DMS153 treated with DMSO at 0.1 percent for 48 hours (cell line): ENCODE data around the gene FAM47E.
"Not testable (repeated sequence)": the region's sequence is repeated elsewhere in the genome, so short reads cannot be mapped to it uniquely, and the experiment has no call there.

Experiments used
- DNase-seq: peaks from one replicate; lab custom pipeline; 2025; ENCODE audit not compliant: unreplicated experiment; lab: John Stamatoyannopoulos, UW

FAM47E gene

DNA sequence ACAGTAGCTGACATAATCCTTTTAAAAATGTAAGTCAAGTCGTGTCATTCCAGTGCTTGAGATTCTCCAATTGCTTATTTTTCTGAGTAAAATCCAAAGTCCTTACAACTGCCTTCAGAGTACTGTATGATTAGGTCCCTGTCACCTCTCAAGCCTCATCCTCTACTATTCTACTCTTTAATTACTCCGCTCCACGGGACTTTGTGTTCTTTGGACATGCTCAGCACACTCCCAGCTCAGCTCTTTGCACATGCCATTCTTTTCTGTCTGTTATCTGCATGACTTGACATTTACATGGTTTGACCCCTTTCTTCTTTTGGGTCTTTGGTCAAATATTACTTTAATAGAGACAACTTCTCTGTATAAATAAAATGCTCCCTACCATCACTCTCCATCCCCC is 15.1 kb downstream of the FAM47E start:
- no peak for DNase-seq

DNA sequence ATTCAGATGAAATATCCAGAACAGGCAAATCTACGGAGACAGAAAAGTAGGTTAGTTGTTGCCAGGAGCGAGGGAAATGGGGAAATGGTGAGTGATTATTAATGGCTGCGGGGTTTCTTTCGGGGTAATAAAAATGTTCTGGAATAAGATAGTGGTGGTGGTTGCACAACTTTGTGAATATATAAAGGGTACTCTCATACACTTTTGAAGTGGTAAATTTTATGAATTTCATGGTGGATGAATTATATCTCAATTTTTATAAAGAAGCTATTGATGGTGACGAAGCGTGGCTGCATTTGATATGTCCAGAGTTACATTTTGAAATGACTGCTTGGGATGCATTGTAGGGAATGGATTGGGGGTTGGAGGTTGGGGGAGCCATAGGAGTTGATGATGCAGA is 16.3 kb downstream of the FAM47E start:
- DNase-seq, result no peak

DNA sequence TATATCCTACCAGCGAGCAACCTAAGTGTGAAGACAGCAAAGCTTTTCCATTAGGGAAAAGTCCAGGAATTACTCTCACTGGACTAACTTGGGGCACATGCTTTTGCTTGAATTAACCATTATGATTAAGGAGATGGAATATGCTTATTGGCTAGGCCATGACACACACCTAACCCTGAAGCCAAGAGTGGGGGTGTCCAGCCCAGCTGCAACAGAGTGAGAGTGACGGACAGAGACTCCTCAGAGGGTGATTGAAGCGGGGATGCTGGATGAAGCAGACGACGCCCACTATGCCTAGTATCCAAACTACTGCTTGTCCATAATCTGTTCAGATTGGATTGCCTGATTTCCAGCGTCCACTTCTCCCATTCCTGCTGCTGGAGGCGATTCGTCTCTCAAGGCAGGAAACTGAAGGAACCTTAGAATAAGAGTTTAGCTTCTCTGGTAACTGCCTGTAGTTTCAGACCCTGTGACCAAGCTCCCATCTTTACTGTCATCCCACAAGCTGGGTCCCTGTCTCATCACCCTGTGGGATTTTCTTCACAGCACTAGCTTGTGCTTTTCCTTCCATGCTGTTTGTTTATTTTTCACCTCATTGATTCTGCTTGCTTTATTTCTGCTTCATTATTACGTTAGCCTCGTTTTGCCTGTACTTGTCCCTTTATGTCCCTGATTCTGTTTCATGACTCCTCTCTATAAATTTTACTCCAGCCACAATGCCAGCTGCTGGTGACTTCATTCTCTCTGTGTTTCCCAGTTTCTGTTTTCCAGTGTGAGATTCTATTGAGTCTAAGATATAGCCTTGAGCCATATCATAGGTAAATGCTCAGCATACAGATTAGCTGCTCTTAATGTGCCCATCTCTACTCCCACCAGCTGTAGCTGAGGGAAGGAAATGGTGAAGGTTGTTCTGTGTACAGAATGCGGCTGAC is 19.0 kb downstream of the FAM47E start:
- peak; percentile 37 for DNase-seq

DNA sequence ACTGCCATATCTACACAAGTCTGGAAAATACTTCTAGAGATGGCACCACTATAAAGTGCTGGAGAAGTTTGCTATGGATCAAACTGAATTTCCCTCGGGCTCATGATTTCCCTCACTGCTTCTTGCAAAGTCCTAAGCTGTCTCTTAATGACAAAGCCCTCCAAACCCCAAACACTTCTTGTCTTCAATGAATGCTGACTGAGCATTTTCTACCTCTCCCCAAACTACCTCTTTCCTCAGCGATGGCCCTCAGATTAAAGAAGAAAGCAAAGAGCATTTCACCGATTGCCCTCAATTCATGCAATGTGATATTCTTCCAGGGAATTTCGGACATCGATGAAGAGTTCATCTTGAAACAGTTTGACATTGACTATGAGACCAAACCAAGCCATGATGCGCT is 19.7 kb downstream of the FAM47E start:
- no peak for DNase-seq

DNA sequence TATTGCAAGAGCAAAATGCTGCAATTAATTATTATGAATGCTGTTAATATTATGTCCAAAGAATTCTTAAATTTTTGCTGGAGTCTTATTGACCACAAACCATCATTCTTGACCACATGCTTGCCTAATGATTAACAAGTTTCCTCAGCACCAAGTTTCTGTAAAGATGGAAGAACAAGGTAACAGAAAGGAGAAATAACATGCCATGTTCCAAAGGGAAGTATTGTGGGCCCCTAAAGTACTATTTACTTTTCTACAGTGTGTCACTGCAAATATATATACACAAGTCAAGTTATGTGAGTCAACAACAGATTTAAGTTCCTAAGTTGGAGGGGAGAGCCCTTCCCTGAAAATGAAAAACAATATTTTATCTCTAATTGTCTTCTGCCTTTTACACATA is 20.6 kb downstream of the FAM47E start:
- DNase-seq, result no peak

DNA sequence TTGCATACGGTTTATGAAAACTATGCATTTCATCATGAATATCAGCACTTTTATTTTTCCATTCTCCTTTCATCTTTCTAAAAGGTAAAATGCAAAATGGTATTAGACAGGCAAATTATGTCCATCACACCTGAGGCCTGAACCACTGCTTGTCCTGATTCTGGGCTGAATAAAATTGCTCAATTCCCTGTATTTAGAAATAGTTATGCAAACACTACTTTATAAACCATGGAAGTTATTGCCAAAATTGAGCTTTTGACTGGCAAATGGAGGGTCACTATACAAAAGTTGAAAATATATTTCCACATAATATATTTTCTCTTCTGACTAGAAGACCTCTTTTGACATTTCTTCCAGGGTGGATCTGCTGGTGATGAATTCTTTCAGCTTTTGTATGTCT is 21.1 kb downstream of the FAM47E start:
- no peak for DNase-seq

DNA sequence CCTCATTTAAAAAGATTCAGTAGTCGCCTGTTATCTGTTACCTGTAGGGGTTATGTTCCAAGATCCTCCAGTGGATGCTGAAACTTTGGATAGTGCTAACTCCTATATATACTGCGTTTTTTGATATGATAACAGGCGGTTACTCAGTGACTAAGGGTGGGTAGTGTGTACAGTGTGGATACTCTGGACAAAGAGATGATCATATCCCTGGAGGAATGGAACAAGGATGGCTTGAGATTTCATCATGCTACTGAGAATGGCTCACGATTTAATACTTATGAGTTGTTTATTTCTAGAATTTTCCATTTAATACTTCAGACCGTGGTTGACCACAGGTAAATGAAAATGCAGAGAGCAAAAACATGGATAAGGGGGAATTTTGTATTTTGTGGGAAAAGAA is 21.5 kb downstream of the FAM47E start:
- DNase-seq, result no peak

DNA sequence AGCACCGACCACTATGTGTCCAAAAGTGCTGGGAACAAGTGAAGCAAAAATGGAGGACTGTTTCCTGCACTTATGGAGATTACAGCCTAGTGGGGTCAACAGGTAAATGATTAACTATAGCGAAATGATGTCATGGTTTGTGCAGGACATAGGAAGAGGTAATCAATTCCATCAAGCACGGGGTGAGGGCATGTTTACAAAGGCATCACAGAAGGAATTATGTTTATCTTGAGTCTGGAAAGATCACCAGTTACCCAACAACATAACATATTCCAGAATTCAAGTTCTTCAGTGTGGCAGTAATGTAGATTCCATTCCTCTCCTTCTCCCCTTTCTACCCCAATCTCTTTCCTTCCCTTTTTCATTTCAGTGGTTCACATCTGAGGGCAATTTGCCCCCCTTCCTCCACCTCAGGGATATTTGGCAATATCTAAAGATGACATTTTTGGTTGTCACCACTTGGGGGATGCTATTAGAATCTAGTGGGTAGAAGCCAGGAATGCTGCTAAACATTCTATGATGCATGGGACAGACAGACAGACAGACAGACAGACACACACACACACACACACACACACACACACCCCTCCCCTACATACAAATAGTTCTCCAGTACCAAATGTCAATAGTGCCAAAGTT is 24.1 kb downstream of the FAM47E start:
- no peak for DNase-seq

DNA sequence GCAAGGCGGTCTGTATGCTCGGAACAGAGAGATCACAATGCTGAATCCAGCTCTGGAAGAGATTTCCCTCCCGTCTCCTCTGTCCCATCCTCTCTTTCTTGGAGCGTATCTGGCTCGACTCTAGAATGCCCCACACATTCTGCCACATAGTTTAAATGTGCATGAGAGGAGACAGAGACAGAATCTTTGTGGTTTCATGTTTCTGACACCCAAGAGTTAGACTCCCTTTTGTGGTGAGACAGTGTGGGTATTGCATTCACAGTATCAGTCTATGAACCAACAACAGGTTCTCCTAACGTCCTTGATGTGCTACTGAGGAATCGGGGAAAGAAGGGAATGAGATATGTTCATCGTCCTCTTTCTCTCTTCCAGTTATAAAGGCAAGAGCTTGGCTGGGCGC is 25.3 kb downstream of the FAM47E start:
- no peak for DNase-seq

DNA sequence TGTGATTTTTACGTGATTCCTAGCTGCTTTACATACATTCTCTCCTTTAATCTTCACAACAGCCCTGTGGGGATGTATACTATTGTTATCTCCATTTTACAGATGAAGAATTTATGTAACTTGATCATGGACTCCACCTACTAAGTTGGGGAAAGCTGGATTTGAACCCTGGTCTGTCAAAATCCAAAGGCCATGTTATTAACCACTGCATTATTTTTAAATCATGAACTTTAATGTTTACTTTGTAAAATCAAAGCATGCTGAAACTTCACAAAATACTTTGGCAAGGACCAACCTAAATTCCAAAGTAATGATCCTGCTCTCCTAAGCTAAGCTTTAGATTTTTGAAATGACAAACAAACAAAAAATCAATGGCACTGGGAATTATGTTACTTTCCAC is 26.1 kb downstream of the FAM47E start:
- no peak for DNase-seq

DNA sequence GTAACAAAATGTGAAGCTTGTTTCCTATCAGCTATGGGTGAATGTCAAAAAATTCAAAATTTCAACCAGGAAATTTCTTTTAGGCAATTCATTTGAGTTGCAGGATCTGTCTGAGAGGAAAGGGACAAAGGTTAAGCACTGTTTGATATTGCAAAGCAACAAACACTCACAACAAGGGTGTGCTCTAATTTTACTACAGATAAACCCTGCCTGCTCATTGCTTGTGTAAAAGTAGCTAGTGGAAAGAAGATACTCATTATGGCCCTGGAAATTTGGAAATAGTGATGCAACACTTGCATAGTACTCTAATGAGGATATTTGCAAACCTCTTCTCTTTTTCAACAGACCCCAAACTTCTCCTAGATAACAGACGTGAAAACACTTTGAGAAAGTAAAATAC is 27.1 kb downstream of the FAM47E start:
- no peak for DNase-seq

DNA sequence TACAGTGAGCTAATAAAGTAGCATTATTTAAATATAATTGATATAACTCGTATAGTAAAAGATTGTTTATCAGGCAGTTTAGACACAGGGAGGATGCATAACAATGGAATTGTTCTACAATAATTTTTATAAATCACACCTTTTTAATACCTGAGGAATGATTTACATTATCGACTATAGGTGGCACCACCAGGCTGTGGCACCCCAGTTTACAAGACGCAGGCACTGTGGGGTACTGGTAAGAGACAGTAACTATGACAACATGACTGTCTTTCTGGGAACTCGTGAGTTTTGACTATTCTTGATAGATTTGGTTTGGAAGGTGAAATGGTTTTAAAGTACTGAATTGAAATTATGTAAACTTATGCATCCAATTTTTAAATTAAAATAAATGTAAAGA is 27.9 kb downstream of the FAM47E start:
- no peak for DNase-seq

DNA sequence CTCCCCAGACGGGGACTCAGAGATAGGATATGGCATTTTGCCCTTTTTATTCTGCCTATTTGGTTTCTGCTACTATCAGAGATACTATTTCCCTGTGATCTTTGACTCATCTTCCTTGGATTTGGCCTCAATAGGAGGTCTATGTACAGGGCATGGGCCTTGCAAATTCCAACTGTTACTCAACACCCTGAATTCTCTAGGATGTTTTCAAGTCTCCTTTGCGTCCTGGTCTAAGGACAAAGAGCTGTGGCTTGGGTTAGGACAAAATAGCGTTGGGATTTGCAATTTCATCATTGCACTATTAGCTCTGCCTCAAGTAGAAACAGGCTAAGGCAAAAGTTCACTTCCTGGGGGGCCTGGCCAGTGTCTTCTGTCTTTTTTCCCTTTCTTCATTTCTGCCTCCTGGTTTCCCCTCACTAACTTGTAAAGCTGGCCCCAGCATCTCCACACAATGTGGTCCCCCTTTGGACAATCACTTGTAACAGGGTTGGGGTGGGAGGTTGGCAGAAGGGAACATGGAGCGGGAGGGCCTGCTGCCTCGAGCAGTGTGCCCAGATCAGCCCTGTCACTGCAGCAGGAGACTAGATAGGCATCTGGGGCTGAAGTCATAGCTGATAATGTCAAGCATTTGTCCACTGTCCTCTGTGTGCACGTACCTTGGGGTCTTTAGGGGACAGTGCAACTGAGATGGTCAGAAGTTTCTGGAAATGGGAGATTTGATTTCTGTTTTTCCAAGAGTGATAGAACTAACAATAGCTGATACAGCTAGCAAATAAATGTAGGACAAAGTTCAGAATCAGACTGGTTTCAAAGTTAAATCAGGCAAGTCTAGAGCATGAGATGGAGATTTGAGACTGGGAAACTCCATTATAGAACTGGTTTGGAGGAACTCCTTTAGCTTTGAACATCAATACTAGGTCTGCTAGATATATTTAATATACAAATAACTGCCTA is 29.2 kb downstream of the FAM47E start:
- no peak for DNase-seq

DNA sequence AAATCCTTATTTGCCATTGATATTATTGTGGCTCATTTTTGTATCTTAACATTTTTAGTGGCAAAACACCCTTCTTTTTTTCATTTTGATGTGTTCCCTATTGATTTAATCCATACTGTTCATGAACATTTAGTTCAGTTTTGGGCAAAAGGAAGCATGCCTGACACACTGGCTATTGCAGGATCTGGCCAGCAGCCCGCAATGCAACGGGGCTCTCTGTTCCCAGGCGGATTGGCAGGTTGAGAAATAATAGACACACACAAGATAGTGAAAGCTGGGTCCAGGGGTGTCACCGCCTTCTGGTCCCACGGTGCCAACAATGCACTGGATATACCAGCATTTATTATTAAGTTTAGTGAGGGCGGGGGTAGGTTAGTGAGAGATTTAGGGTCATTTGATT is 30.1 kb downstream of the FAM47E start:
- DNase-seq, result not testable (repeated sequence)

DNA sequence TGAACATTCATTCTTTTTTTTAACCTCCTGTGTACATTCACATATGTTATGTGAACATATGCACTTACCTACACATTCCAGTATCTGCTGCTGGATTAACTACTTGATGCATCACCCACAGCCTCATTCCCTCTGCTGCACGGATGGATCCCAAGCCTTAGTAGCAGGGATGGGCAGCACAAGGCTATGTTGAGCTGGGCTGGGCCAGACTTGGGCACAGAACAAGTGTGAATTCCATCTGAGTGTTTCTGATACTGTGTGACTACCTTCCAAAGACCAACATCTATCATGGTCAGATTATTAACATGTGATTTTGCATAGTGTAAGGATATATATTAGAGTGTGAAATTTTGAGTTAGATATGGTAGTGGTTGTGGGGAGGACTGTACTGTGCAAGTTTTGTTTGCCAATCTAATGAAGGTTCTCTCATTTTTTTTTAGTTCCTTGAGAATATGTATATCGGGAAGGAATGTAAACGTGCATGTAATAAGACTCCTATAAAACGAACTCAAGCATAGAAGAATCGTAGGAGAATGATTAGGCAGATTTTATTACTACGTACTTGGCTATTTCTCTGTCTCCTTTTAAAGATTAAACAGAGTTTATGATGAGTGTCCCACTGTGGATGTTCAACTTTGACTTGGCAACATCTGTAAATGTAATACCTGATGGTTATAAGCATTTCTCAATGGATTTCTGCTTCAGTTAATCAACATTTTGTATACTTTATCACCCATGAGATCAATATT is 31.6 kb downstream of the FAM47E start:
- DNase-seq, result no peak

DNA sequence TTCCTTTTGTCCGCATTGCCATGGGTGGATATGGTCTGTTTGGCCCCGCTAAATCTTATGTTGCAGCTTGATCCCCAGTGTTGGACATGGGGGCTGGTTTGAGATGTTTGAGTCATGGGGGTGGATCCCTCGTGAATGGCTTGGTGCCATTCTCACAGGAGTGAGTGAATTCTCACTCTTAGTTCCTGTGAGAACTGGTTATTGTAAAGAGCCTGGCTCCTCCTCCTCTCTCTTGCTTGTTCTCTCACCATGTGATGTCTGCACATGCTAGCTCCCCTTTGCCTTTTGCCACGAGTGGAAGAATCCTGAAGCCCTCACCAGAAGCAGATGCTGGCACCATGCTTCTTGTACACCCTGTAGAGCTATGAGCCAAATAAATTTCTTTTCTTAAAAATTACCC is 32.4 kb downstream of the FAM47E start:
- no peak for DNase-seq

DNA sequence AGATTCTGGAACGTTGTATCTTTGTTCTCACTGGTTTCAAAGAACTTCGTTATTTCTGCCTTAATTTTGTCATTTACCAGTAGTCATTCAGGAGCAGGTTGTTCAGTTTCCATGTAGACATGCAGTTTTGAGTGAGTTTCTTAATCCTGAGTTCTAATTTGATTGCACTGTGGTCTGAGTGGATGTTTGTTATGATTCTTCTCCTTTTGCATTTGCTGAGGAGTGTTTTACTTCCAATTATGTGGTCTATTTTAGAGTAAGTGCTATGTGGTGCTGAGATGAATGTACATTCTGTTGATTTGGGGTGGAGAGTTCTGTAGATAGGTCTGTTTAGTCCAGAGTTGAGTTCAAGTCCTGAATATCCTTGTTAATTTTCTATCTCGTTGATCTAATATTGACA is 36.3 kb downstream of the FAM47E start:
- not testable (repeated sequence) for DNase-seq

DNA sequence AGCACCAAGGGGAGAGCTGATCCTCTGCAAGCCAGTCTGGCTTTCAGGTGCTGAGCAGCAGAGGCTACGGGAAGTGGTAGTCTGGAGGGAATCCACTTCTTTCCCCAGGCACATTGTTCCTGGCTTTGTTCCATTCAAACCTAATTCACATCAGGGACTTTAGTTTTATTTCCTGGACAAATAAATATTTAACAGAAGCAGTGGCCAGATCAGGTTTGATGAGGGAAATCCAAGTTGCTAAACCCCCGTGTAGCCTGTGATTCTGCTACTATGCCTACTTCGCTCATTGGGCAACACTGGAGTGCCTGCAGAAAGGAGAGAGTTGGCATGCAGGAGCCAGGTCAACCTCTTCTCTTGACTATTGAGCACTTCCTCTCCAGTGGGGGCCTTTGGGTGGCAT is 41.2 kb downstream of the FAM47E start:
- DNase-seq, result no peak

DNA sequence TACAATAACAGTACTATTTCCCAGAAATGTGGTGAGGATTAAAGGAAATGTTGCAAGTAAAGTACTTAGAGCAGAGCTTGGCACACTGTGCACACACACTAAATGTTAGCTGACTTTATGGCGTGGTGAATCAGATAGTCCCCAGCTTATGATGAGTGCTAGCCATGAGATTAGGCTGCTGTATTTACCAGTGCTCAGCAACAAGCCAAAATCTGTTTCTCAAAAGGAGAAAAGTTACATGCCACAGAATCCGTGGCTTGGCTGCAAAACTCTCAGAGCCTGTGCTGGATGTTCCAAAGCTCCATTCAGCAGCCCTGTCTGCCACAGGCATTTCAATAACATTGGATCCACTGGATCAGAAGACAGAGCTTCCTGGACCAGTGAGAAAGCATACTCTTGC is 42.3 kb downstream of the FAM47E start:
- DNase-seq, result no peak

DNA sequence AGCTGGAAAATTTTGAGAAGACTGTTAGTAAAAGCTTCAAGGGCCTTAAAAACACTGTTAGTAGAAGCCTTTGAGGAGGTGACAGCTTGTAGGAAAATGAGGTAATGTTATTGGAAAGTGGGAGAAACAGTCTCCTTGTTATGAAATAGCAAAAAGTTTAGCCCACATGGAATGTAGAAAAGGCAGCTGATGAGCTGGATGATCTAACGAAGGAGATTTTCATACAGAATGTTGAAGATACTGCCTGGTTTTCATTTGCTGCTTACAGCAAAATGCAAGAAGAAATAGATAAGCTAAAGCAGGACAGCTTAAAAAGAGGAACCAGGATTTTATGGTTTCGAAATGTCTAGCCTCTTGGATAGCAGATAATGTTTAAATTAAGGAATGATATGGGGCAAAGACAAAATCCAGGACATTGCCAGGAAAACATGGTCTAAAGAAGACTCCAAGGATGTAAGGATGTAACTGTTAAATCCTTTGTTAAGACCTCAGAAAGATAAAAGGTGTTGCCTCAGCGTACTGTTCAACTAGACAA is 44.8 kb downstream of the FAM47E start:
- DNase-seq, result no peak

DNA sequence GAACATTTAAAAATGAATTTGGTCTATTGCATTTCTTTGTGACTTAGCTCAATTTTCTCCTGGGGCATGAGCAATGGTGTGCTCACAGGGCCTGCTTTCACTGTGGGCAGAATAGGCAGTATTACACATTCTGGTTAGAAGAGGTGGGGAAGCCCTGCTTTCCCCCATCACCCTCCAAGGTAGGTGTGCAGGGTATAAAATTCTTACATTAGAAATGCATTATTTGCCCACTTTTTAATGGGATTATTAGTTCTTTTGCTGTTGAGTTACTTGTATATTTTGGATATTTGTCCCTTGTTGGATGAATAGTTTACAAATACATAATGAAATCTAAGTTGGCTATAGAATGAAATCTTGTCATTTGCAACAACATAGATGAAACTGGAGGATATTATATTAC is 46.7 kb downstream of the FAM47E start:
- DNase-seq, result no peak
